Stimulated activated CD4-positive, alpha-beta T cell treated with anti-CD3 and anti-CD28 coated beads, TNF-alpha, amount 100 ng/mL, for 4 hours (primary cell): ENCODE measurements around the gene NONO.
"Not testable (repeated sequence)": the region's sequence is repeated elsewhere in the genome, so short reads cannot be mapped to it uniquely, and the experiment has no call there.

Experiments
- DNase-seq, 3 experiments: peaks; one replicate each; pipeline ENCODE4 v3.0.0-alpha.2; 2020; ENCODE audit warnings: low read depth in 3 of 3

NONO gene, protein sequence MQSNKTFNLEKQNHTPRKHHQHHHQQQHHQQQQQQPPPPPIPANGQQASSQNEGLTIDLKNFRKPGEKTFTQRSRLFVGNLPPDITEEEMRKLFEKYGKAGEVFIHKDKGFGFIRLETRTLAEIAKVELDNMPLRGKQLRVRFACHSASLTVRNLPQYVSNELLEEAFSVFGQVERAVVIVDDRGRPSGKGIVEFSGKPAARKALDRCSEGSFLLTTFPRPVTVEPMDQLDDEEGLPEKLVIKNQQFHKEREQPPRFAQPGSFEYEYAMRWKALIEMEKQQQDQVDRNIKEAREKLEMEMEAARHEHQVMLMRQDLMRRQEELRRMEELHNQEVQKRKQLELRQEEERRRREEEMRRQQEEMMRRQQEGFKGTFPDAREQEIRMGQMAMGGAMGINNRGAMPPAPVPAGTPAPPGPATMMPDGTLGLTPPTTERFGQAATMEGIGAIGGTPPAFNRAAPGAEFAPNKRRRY

DNA sequence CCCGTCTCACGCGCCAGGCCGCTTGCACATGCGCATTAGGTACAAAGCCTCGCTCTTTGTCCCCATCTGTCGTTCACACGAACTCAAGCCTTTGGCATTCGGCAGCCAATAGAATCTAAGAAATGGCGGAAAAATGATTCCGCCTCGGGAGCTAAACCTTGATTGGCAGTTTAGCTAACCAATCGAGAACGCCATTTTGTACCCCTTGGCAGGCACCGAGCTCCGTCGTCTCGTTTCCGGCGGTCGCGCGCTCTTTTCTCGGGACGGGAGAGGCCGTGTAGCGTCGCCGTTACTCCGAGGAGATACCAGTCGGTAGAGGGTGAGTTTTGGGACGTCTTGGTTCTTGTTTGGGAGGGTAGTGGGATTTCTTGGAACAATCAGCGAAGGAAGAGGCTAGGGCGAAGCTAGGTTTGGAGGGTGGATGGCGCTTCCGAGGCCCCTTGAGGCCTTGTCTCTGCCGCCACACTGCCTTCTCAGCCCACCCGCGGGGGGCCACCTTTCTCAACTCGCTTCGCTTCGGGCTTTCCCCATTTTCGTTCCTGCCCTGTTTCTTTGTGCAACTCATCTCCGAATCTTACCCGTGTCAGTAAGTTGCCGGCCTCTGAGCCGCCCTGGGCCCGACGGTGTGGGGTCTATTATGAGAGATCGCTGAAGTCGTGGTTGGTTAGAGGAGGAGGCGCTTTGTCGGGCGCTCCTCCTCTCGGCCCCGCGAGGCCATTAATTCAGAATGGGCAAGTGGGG, at the start of gene NONO:
Gene NONO (plus strand): TSS at position 233 of the 741 bp plus-strand sequence. CDS start 7,003 bp downstream, outside the sequence.
- peak; percentile 44 to 77 (median 61) for DNase-seq

DNA sequence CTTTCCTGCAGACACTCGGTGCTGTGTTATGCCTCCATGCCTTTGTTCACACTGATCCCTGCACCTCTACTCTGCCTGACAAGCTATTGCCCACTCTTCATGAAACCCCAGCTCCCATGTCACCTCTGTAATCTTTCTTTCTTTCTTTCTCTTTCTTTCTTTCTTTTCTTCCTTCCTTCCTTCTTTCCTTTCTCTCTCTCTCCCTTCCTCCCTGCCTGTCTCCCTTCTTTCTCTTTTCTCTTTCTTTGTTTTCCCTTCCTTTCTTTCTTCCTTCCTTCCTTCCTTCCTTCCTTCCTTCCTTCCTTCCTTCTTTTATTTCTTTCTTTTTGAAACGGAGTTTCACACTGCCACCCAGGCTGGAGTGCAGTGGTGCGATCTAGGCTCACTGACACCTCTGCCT, 48.0 kb upstream of the NONO start:
- DNase-seq = no peak

DNA sequence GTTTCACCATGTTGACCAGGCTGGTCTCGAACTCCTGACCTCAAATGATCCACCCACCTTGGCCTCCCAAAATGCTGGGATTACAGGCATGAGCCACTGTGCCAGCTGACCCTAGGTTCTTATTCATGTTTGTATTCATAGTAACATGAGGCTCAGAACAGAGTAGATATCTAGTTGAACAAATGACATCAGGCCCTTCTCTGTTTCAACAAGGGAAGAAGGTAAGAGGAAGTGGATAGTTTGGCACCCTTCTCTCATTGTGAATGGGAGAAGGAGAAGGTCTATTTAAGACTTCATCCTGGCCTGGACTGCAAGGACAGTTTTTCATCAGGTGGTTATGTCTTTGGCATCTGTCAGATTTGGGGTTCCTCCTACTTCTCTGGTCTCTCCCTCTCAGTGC, 46.6 kb upstream of the NONO start:
- DNase-seq = no peak

DNA sequence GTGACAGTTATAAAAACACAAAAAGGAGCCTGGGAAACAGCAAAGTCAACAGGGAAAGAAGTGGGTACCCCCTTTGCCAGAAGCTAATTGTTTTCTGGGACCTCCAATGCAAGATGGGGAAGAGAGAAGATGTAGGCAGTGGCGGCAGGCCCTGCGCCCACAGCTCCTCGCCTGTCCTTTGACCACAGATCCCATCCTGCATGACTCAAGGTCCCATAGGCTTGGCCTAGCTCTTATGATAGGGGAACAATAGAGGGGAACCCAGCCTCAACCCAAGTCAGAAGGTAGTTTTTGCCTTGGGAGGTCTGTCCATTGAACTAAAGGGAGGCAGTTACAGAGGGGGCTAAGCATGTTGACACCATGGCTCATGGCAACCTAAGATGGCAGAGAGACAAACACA, 43.7 kb upstream of the NONO start:
- DNase-seq = no peak

DNA sequence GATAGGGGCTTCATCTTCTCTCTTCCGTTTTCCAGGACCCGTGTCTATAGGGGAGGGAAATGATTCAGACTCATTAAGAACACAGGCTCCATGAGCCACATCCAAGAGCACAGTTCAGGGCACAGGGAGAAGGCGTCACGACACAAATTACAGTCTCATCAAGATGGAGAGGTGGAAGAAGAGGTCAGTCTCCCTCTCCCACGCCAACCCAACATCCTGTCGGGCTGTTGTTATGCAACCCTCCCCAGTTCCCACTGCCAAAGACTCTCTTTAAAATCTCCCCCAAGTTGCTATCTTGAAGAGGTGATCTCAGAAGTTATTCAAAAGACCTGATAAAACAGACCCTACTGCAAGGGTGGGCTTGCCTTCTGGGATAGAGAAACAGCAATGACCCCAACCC, 42.1 kb upstream of the NONO start:
- no peak for DNase-seq

DNA sequence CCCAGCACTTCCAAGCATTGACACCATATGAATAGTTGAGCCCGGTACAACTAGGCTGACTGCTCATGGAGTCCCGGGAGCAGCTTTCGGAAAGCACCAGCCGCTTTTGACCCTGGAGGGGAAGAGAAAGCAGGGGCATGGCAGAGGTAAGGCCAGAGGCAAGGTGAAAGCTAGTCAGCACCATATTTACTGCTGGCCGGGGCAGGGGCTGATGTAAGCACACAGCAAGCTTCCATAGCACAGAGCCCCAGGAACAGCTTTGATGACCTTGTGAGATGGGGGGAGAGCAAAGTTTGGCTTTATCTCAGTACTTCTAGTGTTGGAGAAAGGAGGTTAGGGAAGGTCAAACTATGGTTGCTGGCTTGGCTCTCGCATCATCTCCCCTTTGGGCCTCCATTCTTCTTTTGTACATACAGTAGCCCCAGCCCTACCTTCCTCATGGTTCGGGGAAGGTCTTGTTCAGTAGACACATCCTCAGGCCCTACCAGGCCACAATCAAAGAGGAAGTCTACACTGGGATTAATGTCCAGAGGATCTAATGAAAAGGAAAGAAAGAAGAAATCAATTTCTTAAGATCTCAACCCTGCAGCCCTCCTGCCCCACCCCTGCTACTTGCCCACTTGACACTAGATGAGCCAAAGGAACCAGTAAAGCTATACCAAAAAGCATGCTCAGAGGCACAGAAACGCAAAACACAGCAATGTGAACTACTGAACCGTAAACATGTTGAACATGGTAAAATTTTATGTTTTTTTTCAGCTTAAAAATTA, 38.9 kb upstream of the NONO start:
- DNase-seq = no peak

DNA sequence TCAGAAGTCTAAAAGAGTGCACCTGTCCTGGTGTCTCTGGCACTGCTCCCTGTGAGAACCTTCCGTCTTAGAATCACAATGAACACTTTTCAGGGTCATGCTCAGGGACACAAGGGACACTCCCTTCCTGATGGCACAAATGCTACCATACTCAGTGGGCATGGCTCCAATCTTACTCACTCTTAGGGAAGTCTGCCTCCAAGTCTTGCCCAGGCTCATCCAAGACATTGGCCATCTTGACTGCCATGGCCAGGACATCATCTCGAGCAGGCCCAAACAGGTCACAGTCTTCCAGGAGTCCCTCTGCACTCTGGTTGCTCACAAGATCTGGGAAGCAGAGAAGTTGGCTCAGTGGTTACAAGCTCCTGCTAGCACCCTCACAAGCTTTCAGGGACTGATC, 38.3 kb upstream of the NONO start:
- DNase-seq = no peak

DNA sequence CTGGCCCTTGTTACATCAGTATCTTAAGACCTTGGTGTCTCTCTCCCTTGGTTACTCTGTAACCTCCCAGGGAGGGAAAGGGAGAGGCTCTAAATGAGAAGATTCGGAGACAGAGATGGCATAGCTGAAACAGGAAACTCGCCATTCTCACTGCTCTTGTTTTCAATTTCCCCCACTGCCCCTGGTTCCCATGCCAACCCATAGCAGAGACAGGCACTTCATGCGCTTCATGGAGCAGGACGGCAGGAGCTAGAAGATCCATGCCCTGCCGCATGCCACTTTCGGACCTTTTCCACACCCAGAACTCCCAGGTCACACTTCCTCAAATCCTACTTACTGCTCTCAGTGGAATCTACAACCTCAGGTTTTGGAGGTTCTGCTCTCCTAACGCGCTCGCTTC, 32.6 kb upstream of the NONO start:
- no peak for DNase-seq

DNA sequence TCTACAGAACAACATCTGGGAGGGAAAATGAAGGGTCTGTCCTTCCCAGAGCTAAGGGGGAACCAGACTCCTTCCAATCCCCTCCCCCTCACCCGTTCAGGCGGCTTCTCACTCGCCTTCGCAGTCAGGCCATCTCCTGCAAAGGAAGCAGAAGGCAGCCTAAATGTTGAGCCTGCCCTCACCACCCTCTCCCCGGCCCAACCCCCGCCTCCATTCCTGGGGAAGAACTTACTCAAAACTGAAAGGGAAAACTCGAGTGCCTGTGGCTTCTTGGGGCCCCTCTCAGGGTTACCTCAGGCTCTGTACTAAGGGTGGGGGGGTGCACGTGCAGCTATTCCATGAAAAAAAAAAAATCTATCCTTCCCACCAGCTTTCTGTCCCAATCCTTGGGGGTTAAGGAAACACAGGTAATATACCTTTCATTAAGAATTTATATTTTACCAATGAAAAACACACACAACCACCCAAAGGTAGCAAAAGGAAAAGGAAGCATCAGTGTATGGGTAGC, 31.9 kb upstream of the NONO start:
- no peak for DNase-seq

DNA sequence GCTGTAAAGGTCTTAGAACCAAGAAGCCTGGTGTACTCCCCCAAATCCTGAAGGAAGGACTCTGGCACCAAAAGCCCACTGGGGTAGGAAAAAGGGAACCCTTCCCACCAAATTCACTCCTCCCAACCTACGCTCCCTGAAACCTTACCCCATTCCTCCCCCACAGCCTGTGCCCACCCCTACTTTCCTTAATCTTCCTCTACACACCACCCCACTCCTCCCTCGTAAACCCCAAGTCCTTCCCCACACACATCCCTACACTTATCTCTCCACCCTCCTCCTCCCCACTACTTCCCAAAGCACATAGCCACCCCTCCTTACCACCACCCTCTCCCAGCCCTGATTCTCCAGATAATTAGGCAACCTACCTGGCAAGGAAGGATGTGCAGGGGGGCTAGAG, 31.2 kb upstream of the NONO start:
- no peak for DNase-seq

DNA sequence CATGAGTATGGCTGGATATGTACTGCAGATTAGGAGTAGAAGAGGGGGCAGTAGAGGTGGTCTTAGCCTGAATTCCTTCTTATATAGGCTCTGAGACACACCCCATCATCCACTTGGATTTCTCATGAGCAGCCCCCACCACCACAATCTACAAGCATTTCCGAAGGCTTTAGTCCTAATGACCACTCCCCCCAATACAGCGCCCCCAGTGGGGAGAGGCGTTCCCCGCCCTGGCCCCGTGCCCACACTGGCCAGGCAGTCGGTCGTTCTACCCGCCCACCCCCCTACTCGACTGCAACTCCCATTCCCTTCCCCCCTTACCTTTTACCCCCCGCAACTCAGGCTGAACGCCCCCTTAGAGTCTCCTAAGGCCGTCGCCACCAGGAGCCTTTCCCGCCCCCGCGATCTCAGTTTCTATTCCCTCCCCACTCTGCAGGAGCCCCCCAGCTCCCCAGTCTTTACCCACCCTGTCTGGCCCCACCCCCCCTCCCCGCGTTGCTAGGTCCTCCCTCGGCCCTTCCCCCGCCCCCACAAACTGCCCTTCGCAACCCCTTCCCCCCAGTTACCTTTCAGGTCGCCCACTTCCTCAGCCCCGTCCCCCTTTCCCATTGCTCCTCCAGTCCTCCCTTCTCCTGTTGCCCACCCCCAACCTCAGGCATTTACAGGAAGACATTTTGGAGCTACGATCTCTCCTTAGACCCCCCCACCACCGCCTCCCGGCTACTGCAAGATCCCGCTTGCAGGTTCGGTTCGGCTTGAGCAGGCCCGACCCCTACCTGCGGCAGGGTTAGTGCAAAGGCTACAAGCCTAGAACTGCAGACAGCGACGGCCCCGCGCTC, 30.0 kb upstream of the NONO start:
- DNase-seq = no peak

DNA sequence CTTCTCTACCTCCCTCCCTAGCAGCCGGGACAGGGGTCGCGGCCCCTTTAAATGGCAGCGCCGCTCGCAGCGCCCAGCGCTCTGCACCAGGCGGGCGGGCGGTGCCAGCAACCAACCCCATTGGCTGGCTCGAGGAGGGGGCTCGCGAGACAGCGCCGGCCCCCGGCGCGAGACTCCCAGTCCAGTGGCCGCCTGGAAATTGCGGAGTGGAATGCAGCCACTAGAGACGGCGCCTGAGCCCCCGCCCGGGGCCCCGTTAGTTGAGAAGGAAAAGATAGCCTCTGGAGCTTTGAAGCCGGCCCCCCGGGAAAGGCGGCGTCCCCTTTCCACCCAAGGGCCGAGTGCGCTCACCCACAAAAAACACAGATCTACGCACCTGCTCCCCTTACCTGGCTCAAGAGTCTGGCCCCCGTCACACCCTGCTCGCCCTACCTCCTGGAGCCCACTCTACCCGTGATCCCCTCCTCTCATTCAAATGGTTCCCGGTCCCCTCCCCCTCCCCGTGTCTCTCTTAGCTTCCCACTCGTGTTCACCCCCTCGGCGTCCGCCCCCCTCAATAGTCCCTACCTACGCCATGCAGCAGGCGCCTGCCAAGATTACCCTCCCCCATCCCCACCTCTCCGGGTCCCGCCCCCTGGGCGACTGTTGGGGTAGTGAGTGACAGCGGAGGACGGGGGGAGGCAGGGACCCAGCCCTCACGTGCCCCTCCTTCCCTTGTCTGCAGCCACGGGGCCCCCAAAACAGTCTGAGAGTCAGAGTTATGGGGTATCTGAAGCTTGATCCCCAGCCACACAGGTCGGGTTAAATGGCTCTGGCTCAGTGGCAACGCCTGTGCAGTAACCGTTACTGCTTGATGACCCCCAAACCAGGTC, 29.1 kb upstream of the NONO start, which contains the start of gene ZMYM3:
Gene ZMYM3 (minus strand): TSS at position 49 of the 872 bp plus-strand sequence. CDS start 885 bp downstream, outside the sequence.
- DNase-seq = peak; percentile 41 to 48 (median 45)

DNA sequence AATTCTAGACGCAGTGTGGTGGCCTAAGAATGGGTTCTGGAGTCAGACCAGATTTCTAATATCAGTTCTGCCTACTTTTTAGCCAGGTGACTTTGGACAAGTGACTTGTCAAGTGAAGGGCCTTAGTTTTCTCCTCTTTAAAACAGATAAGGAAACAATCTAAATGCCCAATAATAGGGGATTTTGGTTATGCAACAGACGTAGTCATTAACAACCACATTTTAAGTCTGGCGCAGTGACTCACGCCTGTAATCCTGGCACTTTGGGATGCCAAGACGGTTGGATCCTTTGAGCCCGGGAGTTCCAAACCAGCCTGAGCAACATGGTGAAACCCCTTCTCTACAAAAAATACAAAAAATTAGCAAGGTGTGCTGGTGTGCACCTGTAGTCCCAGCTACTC, 27.4 kb upstream of the NONO start:
- DNase-seq = no peak

DNA sequence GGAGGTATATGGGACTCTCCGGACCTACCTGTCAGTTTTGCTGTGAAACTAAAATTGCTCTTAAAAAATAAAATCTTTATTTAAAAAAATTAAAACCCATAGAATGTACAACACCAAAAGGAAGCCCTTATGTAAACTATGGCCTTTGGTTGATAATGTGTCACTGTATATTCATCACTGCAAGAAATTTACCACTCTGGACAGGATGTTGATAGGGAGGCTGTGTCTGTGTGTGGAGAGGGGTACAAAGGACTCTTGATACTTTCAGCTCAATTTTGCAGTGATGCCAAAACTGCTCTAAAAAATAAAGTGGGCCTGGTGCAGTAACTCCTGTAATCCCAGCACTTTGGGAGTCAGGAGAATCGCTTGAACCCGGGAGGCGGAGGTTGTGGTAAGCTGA, 26.6 kb upstream of the NONO start:
- no peak for DNase-seq

DNA sequence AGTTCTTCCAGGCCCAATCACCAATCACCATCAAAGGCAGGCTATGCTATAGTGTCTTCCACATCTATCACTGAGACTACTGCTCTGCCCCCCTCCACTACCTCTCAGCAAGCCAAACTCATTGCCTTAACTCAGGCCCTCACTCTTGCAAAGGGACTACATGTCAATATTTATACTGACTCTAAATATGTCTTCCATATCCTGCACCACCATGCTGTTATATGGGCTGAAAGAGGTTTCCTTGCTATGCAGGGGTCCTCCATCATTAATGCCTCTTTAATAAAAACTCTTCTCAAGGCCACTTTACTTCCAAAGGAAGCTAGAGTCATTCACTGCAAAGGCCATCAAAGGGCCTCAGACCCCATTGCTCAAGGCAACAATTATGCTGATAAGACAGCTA, 14.8 kb upstream of the NONO start:
- DNase-seq = not testable (repeated sequence)

DNA sequence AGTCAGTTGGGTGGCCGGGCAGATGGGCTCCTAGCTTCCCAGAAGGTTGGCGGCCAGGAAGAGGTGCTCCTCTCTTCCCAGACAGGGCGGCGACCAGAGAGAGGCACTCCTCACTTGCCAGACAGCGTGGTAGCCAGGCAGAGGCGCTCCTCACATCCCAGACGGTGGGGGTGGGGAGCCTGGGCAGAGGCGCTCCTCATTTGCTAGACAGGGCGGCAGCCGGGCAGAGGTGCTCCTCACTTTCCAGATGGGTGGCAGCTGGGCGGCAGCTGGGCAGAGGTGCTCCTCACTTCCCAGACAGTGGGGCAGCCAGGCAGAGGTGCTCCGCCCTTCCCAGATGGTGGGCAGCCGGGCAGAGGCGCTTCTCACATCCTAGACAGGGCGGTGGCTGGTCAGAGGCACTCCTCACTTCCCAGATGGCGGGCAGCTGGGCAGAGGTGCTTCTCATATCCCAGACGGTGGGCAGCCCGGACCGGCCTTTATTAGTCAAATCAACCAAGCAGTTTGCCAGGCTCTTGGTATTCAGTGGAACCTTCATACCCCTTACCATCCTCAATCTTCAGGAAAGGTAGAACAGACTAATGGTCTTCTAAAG, 13.5 kb upstream of the NONO start:
- no peak for DNase-seq

DNA sequence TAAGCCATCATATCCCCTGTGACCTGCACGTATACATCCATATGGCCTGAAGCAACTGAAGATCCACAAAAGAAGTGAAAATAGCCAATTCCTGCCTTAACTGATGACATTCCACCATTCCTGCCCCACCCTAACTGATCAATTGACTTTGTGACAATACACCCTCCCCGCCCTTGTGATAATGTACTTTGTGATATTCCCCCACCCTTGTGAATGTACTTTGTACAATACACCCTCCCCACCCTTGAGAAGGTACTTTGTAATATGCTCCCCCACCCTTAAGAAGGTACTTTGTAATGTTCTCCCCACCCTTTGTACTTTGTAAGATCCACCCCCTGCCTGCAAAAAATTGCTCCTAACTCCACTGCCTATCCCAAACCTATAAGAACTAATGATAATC, 11.1 kb upstream of the NONO start:
- DNase-seq = not testable (repeated sequence)

DNA sequence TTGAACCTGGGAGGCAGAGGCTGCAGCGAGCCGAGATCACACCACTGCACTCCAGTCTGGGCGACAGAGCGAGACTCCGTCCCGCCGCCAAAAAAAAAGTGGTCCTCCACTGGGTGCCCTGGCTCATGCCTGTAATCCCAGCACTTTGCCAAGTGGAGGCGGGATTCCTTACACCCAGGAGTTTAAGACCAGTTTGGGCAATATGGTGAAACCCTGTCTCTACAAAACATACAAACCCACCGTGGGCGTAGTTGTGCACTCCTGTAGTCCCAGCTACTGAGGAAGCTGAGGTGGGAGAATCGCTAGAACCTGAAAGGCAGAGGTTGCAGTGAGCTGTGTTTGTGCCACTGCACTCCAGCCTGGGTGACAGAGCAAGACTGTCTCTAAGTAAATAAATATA, 2.1 kb upstream of the NONO start:
- not testable (repeated sequence) for DNase-seq
